HG02642 (cell line): Measurements from ENCODE around the gene DAPK3.

Experiments
- ATAC-seq: cut with Tn5 transposase; IDR thresholded peaks from one replicate; pipeline ENCODE4 v1.9.1; 2021; ENCODE audit warnings: mild to moderate bottlenecking; ENCODE audit not compliant: unreplicated experiment, poor library complexity

Gene DAPK3

GRCh38 chr19:3932931-3933810, 37.7 kb downstream of the DAPK3 start, which contains the start of gene NMRK2:
Gene NMRK2, plus strand, starts transcription at chr19:3933069. Its CDS starts 603 bp downstream, at chr19:3933672.
- ATAC-seq, result no peak

GRCh38 chr19:3931041-3931440, 39.9 kb downstream of the DAPK3 start:
- ATAC-seq, result no peak

GRCh38 chr19:3923912-3924311, 47.0 kb downstream of the DAPK3 start:
- no peak for ATAC-seq

- ATAC-seq, result no peak
Measured at GRCh38 chr19:3923096-3923758, 47.7 kb downstream of the DAPK3 start.

- no peak for ATAC-seq
Measured at GRCh38 chr19:3919793-3920192, 51.1 kb downstream of the DAPK3 start.

GRCh38 chr19:3916033-3916432, 54.9 kb downstream of the DAPK3 start:
- no peak for ATAC-seq

GRCh38 chr19:3914199-3914598, 56.7 kb downstream of the DAPK3 start:
- no peak for ATAC-seq

- no peak for ATAC-seq
Measured at GRCh38 chr19:3910105-3910504, 60.8 kb downstream of the DAPK3 start.
